Measurements from ENCODE around the gene ITGBL1.

GRCh38 chr13:101649488-101650126, 197.1 kb downstream of the ITGBL1 start:
- TF ChIP-seq CTCF (IDR thresholded peaks at IDR 0.05; ENCODE audit: control extremely low read depth in 1 of 3, insufficient read depth in 1 of 3, low read depth in 1 of 3, low read length in 3 of 3), result no peak
- TF ChIP-seq NANOG (IDR thresholded peaks at IDR 0.05; ENCODE audit: insufficient read depth, low read depth, low read length, poor library complexity, severe bottlenecking), result no peak
- no peak for TF ChIP-seq ATF2 (IDR thresholded peaks at IDR 0.05; ENCODE audit: low read length)
- TF ChIP-seq POLR2AphosphoS5 (IDR thresholded peaks at IDR 0.05; ENCODE audit: low read depth, low read length), result no peak
- TF ChIP-seq MAX (IDR thresholded peaks at IDR 0.05), result no peak
